T follicular helper cell (primary cell): ENCODE results near the gene FNBP1L.
"Not testable (repeated sequence)": the region's sequence is repeated elsewhere in the genome, so short reads cannot be mapped to it uniquely, and the experiment has no call there.

Experiments
- DNase-seq: peaks from one replicate; pipeline ENCODE4 v3.0.0-alpha.2; 2020; ENCODE audit warnings: low read depth

Gene FNBP1L

DNA sequence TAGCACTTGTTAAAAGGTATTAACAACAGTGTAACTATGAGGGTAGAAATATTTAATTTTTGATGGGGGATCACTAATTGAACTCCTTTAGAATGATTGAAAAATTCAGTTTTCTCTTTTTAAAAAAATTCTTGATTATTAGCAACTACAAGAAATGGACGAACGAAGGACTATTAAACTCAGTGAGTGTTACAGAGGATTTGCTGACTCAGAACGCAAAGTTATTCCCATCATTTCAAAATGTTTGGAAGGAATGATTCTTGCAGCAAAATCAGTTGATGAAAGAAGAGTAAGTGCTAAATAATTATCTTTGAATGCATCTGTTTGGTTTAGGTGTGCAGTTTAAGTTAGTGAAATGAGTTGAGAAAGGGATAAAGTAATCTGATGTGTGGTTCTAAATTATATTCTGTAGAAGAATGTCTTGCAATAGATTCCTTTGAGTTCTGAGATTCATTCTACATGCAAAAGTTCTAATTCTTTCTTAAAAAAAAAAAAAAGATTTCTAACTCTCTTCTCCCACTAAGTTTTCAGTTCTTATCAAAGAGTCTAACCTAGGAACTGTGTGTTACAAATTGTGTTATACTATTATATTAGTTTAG is 85.0 kb downstream of the FNBP1L start:
- DNase-seq, result no peak

DNA sequence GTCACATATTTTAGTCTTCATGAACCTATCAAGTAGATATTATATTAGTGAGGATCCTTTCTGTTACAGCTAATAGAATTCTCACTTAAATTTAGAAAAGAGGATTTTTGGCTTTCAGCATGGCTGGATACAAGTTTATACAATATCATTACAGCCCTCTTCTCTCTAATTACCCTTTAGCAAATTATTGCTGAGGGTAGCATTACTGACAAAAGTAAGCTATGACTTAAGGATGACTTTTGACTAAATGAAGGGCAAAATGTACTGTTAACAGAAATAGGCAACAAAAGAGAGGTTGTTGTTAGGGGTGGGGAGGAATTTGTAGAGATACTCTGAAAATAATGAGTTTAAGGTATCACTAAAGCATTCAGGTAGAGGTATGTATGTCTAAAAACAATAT is 85.8 kb downstream of the FNBP1L start:
- no peak for DNase-seq

DNA sequence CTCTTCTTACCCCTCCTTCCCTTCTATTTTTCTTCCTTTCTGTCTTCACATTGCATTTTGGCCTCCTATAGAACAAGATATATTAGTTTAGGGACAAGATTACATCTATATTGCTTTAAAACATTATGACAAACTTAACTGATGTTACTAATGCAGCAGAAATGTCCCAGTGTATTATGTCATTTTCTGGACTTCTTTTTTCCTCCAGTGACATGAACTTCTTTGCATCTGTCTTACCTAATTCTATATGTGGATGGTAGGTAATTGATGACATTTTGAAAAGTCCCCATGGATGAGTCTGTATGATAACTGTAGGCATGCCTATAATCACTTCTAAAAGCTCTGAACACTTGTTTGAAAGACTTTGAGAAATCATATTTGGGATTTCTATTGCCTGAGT is 89.5 kb downstream of the FNBP1L start:
- no peak for DNase-seq

DNA sequence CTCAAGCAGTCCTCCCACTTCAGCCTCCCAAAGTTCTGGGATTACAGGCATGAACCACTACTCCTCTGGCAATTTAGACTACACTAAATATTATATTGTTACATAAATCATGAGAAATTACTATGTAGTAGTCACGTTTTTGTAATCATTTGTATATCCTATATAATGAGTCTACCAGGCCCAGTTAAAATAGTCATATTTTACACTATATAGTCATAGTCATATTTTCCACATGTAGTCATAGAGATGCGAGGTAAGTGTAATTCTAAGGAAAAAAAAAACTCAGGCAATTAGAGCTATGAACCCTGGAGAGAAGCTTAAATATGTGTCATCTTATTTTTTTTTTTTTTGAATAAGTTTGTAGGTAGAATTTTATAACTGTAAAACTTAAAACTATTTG is 90.0 kb downstream of the FNBP1L start:
- no peak for DNase-seq

DNA sequence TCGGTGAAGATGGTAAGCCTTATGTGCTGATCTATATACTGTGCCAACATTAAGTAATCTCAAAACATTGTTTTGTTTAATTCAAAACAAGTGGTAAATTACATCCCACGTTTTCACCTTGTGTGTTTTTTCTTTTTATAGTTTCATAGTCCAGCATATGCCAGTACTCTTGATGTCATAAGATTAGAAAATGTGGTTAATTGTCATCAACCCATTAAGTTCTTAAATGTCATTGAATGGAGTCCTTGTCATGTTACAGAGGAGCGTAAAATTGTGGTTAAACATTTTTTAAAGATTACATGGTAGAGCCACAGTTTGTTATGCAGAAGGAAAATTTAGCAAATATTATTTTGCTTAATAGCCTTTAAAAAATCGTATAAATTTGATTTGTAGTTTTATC is 93.1 kb downstream of the FNBP1L start:
- no peak for DNase-seq

DNA sequence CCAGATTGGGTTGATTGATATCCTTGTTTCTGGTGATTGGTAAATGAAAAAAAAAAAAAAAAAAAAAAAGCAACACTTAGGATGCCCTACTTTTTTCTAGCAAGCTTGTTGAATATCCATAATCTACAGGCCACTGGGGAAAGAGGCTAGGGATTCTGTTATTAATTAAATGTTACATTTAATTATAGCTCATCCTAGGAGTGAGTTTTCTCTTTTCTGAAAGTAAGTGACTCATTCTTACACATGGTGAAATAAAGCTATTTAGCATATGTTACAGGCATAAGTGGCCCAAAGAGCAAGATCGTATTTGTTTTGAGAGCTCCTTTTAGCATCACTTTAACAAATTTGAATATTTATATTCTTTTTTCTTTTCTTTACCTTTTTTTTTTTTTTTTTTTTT is 94.5 kb downstream of the FNBP1L start:
- DNase-seq, result no peak

DNA sequence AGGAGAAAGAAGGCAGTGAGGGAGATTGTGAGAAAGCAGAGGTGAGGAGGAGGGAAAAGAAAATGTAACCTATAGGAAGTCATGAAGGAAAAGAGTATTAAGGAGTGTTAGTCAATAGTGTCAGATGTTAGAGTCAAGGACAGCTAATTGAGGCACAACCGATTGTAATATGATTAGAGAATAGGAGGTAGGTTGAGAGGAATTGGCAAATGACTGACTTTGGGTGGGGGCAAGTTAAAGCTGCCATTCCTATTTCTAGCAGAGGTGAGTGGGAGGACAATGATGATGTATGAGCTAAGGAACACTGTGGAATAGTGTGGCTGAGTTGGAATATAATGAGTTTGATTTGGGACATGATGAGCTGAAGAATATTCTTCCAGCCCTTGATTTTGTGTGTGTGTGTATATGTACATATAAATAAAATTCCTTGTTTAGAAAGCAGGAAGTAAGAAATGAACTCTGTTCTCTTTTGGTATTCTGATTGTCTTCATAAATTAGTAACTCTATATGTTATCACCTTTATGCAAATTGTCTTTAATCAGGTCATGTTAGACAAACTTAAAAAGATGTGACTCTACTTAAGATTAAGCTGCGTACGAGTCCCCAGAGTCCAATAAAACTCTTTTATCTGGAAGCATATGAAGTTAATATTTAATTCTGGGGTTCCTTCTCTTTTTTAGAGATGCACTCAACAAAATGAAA is 98.4 kb downstream of the FNBP1L start:
- DNase-seq, result no peak

DNA sequence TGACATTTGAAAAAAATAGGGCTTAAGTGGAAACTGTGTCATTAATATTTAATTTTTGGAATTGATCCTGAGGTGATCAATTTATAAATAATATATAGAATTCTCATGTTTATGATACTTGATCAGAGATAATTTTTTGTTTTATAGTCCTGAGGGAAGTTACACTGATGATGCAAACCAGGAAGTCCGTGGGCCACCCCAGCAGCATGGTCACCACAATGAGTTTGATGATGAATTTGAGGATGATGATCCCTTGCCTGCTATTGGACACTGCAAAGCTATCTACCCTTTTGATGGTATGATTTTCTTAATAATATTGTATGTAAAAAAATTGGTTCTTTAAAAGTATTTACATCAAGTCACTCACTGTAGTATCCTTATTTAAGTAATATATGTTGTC is 101.2 kb downstream of the FNBP1L start:
- DNase-seq, result no peak

DNA sequence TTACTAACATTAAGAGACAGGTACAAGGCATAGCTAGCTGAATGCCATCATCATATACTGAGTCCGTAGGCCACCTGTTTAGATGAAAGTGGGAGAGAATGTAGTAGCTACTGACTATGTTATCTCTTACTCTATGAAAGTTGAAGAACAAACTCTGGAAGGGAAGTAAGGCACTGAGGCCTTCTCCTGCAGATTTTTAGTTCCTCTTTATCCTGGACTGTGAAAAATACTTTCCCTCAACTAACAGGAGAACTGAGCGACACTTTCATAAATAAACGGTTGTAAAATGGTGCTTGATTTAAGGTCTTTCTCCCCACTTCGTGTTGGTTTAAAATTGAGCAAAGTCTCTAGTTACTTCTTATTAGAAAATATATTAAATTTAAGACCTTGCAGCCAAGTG is 101.9 kb downstream of the FNBP1L start:
- DNase-seq, result no peak

DNA sequence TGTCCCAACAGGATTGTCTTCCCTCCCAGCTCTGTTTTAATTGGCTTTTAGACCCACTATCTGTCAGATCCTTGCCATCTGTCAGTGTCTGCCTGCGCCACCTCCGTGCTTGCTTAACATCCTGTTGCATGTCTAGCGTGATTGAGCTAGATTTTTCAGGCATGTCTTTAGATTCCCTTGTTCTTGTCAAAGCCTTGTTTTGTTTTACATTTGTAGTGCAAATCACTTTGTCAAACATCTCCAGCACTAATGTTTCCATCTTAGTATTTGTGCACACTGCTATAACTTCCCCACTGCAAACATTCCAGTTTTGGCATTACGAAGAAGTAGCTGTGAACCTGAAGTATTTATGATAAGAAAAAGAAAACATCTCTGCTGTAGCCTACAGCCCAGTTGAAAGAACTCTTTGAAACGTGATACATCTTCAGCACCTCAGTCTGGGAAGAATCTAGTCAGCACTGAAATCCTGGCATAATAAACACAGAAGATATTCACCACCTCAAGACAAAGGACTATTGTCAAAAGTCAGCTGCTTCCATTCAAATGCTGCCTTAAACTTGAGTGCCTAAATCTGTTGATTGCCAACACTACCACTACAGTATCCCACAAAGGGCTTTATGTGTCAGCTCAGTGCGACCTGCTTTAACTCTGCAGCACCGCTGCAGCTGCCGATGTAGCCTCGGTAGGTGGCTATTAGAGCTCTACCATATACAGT is 105.0 kb downstream of the FNBP1L start:
- no peak for DNase-seq

DNA sequence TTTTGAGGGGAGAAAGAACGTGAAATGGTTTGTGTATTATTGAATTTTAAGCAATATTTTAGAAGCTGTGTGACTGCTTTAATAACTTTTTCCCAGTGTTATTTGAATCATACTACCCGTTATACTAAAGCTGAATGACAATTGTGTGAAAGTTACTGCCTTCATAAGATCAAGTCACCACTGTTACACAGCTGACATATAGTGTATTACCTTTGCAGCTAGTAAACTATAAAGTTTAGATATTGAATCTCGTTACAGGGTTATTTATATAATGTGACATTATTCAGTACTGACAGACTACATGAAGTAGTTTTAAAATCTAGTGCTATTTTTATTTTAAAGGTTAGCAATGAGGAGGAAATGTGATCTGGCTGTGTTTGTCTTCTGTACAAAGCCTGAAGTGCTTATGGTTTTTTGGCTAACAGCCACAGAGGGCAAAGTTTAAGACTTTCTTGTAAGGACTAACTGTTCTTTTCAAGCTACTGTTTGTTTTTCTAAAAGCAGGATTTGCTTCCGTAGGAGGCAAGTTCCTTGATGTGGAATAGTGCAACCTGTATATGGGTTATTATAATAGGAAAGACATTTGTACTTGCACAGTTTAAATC is 106.1 kb downstream of the FNBP1L start:
- not testable (repeated sequence) for DNase-seq

DNA sequence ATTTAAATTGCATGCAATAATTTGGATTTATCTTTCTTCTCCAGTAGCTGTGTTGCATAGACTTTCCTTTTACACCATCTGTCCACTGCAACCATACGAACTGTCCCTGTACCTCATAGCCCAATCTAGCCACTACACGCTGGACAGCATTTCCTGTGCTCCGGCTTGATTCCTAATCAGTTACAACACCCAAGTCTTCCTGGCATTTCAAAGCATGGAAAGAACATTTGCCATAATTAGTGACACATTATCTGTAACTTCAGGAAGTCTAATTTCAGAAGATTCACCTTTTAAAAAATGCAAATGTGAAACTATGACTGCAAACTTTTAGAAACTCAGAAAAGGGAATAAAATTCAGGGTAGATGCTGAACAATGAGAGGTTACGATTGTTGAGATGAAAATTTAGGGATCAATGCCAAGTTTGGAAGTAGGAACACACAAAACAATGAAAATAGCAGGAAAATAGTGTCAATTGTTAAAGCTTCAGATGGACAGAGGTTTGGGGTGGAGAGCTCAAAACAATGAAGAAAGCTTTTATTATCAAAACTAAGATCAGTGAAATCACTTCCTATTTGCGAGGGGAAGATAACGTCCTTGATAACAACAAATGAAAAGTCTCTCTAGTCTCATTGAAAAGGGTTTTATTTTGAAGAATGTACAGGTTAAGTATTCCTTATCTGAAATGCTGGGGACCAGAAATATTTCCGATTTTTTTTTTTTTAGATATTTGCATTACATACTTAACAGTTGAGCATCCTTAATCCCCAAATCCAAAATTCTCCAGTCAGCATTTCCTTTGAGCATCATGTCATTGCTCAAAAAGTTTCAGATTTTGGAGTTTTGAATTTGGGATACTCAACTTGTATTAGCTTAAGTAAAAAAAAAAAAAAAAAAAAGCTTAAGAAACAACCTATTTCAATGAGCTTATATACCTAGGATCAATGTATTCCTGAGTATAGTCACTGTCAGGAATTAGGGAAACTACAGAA is 107.3 kb downstream of the FNBP1L start:
- DNase-seq, result no peak

DNA sequence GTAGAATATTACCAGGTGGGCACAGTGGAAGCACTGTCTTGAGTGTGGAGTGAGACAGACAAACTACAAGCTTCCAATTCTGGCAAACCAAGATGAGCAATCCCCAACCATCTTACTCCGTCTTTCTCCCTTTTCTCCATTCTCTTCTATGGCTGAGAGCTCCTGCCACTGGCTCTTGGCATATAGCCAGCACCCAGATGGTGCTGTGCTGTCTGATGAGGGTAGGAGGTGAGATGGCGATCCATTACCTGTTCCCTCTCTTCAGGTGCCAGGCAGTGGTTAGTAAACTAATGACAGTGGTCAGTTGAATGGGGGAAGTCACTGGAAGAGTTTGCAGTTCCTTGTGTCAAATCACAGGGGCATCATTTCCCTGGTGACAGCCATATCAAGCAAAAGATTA is 108.4 kb downstream of the FNBP1L start:
- no peak for DNase-seq

DNA sequence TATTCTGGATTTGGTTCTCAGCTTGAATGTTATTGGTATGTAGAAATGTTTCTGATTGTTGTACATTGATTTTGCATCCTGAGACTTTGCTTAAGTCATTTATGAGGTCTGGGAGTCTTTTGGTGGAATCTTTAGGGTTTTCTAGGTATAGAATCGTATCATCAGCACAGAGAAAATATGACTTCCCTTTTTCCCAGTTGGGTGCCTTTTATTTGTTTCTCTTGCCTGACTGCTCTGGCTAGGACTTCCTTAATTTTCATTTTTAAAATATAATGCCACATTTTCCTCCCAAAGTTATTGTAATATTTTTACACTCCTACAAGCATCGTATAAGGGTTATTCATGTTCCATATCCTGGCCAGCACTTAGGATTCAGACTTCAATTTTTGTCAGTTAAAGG is 111.1 kb downstream of the FNBP1L start:
- DNase-seq, result no peak

DNA sequence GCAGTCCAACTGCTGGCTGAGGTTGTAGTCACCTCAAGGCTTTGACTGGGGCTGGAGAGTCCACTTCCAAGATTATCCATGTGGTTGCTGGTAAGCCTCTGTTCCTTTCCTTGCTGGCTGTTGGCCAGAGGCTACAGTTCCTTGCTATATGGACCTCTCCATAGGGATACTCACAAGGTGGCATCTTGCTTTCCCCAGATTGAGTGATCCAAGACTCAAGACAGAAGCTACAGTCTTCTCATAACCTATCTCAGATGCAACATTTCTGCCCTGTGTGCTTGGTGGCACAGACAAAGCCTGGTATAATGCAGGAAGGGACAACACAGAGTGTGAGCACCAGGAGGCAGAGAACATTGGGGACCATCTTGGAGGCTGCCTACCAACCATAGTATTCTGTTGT is 111.8 kb downstream of the FNBP1L start:
- DNase-seq, result no peak

DNA sequence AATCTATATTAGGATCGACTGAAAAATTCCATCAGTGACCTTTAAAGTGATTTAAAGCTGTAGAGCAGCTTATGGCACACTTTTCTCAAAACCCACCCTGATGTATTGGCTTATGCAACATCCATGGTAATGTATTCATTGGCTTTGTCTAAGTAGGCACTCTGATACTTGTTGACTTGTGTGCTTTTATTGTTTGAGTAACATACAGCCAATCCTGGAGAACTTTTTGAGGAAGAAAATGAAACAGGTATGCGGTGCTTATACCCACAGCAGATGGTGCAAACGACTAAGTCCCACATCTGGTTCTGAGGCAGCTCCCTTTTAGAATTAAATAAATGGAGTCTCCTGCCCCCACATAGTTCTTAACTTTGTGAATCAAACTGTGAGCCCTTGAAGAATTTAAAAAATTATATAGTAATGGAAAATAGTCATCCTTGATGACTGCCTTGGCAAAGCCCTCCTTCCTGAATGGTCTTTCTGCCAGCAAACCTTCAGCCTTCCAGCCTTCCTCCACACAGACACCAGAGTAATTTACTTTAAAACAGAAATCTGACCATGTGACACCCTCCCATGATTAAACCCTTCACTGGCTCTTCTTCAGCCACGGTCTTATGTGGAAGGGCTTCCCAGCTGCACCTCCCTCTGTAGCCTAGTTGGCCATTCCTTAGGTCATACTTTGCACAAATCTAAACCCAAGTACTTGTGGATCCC is 117.7 kb downstream of the FNBP1L start:
- DNase-seq, result no peak

DNA sequence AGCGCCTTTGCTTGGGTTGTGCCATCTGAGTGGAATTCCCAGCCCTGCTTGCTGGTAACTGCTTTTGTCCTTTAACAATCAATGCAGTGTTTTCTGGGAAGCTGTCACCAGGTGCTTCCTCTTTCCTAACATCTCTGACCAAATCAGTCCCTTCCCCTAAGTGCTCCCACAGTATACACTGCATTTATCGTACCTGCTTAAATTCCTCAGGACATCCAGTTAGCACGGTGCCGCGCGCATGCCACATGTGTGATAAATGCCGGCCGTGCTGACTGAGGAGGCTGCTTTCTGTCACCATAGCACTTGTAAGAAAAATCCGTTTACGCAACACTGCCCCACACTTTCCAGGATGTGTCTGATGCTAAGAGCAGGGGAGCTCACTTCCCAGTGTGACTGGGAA is 118.3 kb downstream of the FNBP1L start:
- no peak for DNase-seq

DNA sequence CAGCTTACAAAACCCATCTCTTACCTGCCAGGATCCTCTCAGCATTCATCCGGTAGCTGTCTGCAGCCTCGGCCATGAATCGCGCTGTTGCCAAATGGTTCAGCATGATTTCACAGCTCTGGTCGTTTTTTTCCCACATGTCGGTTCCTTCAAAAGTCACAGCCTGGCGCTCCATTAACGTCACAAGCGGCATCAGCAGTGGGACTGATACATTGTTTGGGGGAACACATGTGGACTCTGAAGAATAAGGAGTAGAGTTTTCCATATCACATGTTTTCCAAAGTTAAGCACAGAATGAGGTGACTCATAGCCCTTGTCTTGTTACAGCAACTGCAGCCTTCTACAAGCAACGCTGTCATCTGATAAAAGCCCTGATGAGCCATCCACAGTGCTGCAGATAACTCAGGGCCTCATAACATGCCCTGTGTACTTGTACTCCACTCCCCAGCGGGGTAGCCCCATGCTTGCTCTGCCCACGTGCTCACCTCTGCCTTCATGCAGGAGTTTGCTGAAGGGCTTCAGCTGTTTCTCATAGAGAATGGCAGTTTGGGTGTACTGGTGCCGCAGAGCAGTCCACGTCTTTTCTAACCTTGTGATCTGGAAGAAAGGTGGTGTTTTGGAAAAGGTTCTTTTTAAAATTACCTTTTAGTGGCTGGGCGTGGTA is 119.5 kb downstream of the FNBP1L start:
- DNase-seq, result no peak

DNA sequence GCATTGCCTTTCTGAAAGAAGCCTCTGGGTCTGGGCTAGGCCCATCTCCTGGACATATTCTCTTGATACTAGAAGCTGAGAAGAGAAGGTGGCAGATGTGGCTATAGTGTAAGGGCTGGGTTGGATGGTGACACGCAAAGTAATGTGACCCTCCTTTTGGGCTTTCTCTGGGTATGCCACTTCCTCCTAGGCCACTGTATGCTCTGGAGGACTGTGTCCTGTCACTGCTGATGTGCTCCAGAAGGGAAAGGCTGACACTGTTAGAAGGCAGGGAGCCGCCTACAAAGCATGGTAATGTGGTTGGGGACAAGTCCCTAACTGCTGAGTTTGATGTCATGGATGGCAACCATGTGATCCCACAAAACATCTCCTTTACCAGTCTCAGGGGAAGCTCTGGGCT is 121.6 kb downstream of the FNBP1L start:
- DNase-seq, result no peak

DNA sequence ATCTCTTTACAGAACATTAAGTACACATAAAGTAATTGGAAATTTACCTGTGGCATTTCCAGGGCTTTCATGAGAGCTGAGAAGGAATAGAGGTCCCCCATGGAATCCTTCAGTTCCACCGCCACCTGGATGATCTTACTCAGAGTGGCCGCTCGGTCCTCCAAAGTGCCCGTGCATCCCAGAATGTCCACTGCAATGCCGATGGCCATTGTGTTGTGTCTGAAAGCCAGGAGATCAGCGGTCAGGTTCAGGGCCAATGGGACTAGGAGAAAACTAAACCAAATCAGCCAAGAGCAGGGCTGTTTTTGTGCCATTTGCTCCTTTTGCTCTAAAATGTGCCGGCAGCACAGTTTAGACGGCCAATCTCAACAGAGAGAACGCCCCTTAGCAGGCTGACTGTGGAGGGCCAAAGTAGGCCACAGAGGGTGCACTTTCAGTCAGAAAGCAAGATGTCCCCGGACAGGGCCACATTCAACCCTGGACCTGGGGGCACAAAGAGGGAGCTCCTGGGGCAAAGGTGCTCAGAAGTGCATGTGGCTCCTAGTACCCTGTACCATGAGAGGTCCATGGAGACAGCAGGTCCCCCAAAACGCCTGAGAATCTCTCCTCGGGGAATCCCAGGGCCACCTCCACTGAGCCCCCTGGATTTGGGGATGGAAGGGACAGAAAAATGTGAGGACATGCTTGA is 123.8 kb downstream of the FNBP1L start:
- DNase-seq, result no peak
